ENCODE data around the gene SIDT1. TPM values are rescaled to one million over a fixed set of nuclear protein-coding genes. Genes with fewer than 3 reads are reported as not detected.

SIDT1 gene
- total RNA-seq, 3 donors from 2014 or later (not counting 1 experiment from before 2014, with no cell fraction given): 86.9 to 136 (median 101) TPM

- H3K9me3 ChIP-seq (ENCODE audit: control insufficient read depth, insufficient read depth, low read length): no peaks in the 10 kb centered on the region
- no peak overlapping the region for H3K27ac ChIP-seq (ENCODE audit: low read length)
- H3K4me3 ChIP-seq (ENCODE audit: low read length): no peak overlapping the region
- Mint-ChIP-seq H3K4me3 (no peak overlapping the region), H3K36me3 (peaks cover 37% of the 10 kb centered on the region), H3K4me1 (peaks cover 7 to 12% of the 10 kb centered on the region in 2 donors), H3K27ac (no peak overlapping the region), H3K9me3 (no peaks in the 10 kb centered on the region), H3K27me3 (ENCODE audit: low read depth in 2 of 2) (no peaks in the 10 kb centered on the region)
- no peaks in the 10 kb centered on the region for H3K27me3 ChIP-seq (ENCODE audit: control insufficient read depth, insufficient read depth, low read length)
- no peaks in the 10 kb centered on the region for H3K4me1 ChIP-seq (ENCODE audit: control insufficient read depth, insufficient read depth, low read length)
- peaks cover 29% of the 10 kb centered on the region for H3K36me3 ChIP-seq (ENCODE audit: control insufficient read depth, insufficient read depth, low read length)
- DNase-seq: no peak
- WGBS (ENCODE audit: insufficient coverage): 100% methylated on average over 2 of the region's 3 CpGs
- no peak for ATAC-seq
- intact Hi-C loops (cut with micrococcal nuclease): no loop called here
- no peak for TF ChIP-seq CTCF (IDR thresholded peaks at IDR 0.05)
These were observed 122.5 kb downstream of the SIDT1 start for GRCh38 chr3:113654851-113655250.

GRCh38 chr3:113658107-113658506, 125.8 kb downstream of the SIDT1 start:
- Histone ChIP-seq H3K36me3 (ENCODE audit: control insufficient read depth, insufficient read depth, low read length) (peaks cover 45% of the 10 kb centered on the region), H3K27me3 (ENCODE audit: control insufficient read depth, insufficient read depth, low read length) (no peaks in the 10 kb centered on the region), H3K4me3 (ENCODE audit: low read length) (no peak overlapping the region), H3K27ac (ENCODE audit: low read length) (no peak overlapping the region), H3K4me1 (ENCODE audit: control insufficient read depth, insufficient read depth, low read length) (no peaks in the 10 kb centered on the region), H3K9me3 (ENCODE audit: control insufficient read depth, insufficient read depth, low read length) (no peaks in the 10 kb centered on the region)
- H3K4me3 Mint-ChIP-seq: no peak overlapping the region
- intact Hi-C loops (cut with micrococcal nuclease): no loop called here
- H3K27ac Mint-ChIP-seq: no peak overlapping the region
- peaks cover 50% of the 10 kb centered on the region for H3K36me3 Mint-ChIP-seq
- no peak for ATAC-seq
- no peak for DNase-seq
- H3K4me1 Mint-ChIP-seq: peaks cover 9 to 12% of the 10 kb centered on the region in 2 donors
- TF ChIP-seq CTCF (IDR thresholded peaks at IDR 0.05): no peak
- H3K27me3 Mint-ChIP-seq (ENCODE audit: low read depth in 2 of 2): no peaks in the 10 kb centered on the region
- no peaks in the 10 kb centered on the region for H3K9me3 Mint-ChIP-seq
- WGBS (ENCODE audit: insufficient coverage): 100% methylated on average over 3 of the region's 3 CpGs

- H3K27me3 ChIP-seq (ENCODE audit: control insufficient read depth, insufficient read depth, low read length): no peaks in the 10 kb centered on the region
- 53% methylated on average over 1 of the region's 1 CpG for WGBS (ENCODE audit: insufficient coverage)
- Mint-ChIP-seq H3K27me3 (ENCODE audit: low read depth in 2 of 2) (no peaks in the 10 kb centered on the region), H3K4me3 (no peak overlapping the region), H3K27ac (peak overlapping the region in 1 of 2 donors; percentile 35), H3K36me3 (peaks cover 56% of the 10 kb centered on the region), H3K9me3 (no peaks in the 10 kb centered on the region), H3K4me1 (peaks cover 9 to 12% of the 10 kb centered on the region in 2 donors)
- peaks cover 50% of the 10 kb centered on the region for H3K36me3 ChIP-seq (ENCODE audit: control insufficient read depth, insufficient read depth, low read length)
- intact Hi-C loops (cut with micrococcal nuclease): no loop called here
- no peak overlapping the region for H3K4me3 ChIP-seq (ENCODE audit: low read length)
- no peak for TF ChIP-seq CTCF (IDR thresholded peaks at IDR 0.05)
- H3K9me3 ChIP-seq (ENCODE audit: control insufficient read depth, insufficient read depth, low read length): no peaks in the 10 kb centered on the region
- H3K4me1 ChIP-seq (ENCODE audit: control insufficient read depth, insufficient read depth, low read length): no peaks in the 10 kb centered on the region
- H3K27ac ChIP-seq (ENCODE audit: low read length): peak overlapping the region; percentile 3
- DNase-seq (no peak), ATAC-seq (no peak)
These were observed 126.8 kb downstream of the SIDT1 start for GRCh38 chr3:113659101-113659541.

GRCh38 chr3:113659996-113660395, 127.6 kb downstream of the SIDT1 start:
- peaks cover 3% of the 10 kb centered on the region for H3K4me1 ChIP-seq (ENCODE audit: control insufficient read depth, insufficient read depth, low read length)
- H3K9me3 ChIP-seq (ENCODE audit: control insufficient read depth, insufficient read depth, low read length): no peaks in the 10 kb centered on the region
- H3K27ac ChIP-seq (ENCODE audit: low read length): peak overlapping the region; percentile 34
- no peak overlapping the region for H3K27ac Mint-ChIP-seq
- H3K36me3 Mint-ChIP-seq: peaks cover 56% of the 10 kb centered on the region
- H3K4me1 Mint-ChIP-seq: peaks cover 14 to 16% of the 10 kb centered on the region in 2 donors
- 70% methylated on average over 1 of the region's 1 CpG for WGBS (ENCODE audit: insufficient coverage)
- no peaks in the 10 kb centered on the region for H3K9me3 Mint-ChIP-seq
- no peak for ATAC-seq
- H3K27me3 Mint-ChIP-seq (ENCODE audit: low read depth in 2 of 2): no peaks in the 10 kb centered on the region
- peaks cover 57% of the 10 kb centered on the region for H3K36me3 ChIP-seq (ENCODE audit: control insufficient read depth, insufficient read depth, low read length)
- no peak for TF ChIP-seq CTCF (IDR thresholded peaks at IDR 0.05)
- intact Hi-C loops (cut with micrococcal nuclease): no loop called here
- DNase-seq: no peak
- H3K27me3 ChIP-seq (ENCODE audit: control insufficient read depth, insufficient read depth, low read length): no peaks in the 10 kb centered on the region
- no peak overlapping the region for H3K4me3 Mint-ChIP-seq
- H3K4me3 ChIP-seq (ENCODE audit: low read length): no peak overlapping the region
